HG03457 (cell line): Measurements from ENCODE around the gene C1orf94.

ENCODE experiments used
- ATAC-seq: cut with Tn5 transposase; IDR thresholded peaks from one replicate; pipeline ENCODE4 v1.9.1; 2021; ENCODE audit warnings: moderate number of reproducible peaks; ENCODE audit not compliant: unreplicated experiment

Gene C1orf94

DNA sequence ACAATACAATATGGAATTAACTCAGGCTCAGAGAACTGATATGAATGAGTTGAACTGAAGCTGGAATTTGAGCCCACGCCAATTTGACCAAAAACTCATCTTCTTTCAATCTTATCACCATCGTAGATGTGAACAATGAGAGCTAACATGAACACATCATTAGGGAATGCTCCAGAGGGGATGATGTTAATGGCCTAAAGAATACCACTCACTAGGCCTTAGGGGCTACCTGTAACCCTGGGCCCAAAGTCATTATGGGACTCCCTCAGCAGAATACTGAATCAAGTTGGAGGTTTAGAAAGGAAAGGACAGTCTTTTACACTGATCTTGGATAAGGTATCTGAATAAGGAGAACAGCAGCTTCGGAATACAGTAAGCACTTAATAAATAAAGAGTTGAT lies 73.6 kb downstream of the C1orf94 start:
- ATAC-seq: no peak

DNA sequence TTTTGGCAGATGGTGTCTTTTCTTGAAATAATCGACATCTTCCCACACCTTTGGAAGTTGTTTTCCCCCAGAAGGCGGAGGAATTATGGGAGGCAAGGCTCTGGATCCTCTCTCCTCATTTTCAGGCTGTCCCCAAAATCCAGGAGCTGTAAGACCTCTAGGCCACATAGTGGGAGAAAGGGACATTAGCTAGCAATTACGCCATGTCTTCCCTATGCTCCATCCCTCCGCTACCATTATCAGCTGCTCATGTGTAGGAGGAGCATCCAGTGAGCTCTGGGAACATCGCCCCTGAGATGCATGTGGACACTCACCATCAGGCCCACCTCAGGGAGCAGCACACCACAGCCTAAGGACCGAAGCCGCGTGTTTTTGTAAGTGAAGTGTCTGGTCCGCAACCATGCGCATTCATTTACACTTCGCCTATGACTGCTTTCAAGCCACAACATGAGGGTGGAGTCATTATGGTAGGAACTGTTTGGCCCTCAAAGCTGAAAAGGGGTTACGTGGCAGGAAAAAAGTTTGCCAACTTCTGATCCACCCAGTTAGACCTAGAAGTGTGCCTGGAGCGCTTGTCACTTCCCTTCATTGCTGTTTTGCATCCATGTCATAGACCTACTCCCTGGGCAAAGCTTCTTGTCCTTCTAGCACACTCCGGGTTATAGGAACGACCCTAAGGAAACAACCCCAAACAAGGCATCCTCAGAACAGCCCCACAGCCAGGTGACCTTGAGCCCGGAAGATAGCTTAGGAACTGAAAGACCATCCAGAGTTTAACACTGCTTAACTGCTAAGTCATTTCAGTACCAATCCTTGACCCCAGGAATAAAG lies 85.5 kb downstream of the C1orf94 start:
- no peak for ATAC-seq

DNA sequence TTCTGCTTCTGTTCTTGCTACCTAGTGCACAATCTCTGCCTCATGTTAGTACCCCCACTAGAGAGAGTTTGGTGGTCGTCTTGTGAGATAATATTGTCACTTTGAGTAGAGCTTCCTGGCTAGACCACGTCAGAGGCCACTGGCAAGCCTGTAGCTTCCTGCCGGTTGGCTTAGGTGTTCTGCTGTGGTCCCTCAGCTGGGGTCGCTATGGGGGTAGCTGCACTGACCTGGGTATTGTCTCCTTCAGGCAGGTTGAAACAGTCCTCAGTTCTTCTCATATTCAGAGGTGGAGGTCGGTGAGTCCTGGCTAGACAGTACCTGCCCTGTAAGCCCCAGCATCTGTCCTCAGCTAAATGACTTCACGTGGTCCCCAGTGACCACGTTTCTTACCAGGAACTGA lies 86.2 kb downstream of the C1orf94 start:
- ATAC-seq: no peak

DNA sequence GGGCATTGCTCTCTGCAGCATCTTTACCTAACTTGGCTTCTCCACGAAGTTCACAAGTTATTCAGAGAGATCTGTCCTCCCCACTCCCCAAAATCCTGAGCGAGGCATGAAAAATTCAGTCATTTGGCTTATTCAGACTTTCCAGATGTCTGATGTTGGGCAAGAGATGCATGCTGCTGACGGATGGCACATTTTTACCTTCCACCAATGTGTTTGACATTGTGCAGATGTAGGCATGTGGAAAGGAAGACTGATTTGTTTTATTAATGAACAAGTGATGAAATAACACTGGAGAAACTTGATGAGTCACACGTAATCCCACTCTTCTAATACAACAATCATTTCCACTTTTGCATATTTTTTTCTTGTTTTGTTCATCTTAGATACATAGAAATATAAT lies 86.7 kb downstream of the C1orf94 start:
- no peak for ATAC-seq

DNA sequence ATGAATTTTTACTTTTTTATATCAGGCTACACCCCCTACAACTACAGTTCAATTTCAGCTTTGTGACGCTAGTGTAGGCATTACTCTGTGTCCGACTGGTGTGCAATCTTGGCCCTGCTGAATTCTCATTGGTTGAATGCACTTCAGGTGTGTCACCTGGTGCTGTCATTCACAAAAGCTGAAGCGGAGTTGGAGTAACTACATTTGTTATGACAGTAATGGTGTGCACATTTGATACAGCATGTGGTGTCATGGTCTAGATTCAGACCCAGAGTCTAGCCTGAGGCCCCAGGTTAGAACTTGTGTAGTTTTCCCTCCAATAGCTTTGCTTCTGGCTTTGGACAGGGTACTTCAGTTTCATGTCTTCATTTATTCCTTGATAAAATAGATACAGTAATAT lies 88.7 kb downstream of the C1orf94 start:
- ATAC-seq: no peak

DNA sequence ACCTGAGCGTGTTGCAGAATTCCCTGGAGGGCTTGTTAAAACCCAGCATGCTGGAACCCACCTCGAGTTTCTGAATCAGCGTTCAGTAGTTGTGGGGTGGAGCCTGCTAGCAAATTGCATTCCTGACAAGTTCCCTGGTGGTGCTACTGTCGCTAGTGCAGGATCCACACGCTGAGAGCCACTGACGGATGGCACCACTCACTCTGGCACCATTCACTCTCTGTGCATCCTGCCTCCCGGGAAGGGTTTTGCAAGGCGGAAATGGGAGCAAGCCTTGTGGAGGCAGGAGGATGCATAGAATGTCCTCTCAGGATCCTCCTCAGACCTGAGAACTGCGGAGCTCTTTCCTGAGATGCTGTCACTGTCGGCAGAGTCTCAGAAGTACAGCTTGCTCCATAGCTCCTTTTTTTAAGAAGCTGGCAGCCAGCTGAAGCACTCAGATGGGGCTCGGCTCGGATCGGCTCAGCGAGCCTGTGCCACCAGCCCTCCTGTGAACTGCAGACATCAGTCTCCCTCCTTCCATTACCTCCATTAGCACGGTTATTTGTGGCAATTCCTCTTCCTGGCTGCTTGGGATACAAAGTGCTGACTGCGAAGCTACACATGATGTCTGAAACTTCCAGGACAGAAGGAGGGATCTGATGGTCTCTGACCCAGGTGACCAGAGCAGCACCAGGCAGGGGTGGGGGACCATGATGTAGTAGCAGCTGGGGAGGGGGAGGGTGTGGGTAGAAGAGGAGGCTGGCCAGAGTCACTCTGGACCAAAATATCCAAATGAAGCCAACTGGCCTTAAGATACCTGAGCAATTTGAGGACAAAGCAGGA lies 89.6 kb downstream of the C1orf94 start:
- ATAC-seq: no peak

DNA sequence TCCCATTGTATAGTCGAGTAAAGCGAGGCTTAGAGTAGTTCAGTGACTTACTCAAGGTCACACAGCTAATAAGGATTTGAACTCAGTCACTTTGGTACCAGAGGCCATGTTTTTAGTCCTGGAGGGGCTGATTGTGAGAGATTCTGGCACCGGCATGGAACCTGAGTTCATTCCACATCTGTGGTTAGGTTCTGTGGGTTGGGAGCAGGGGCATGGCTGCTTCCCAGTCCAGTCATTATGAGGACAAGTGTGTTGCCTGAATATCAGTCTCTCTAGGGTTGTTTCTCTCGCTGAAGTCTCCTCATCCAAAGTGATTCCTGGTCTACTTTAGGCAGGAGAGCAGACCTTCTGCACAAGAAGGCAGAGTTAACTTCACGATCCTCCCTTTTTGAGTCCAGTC lies 90.6 kb downstream of the C1orf94 start:
- no peak for ATAC-seq

DNA sequence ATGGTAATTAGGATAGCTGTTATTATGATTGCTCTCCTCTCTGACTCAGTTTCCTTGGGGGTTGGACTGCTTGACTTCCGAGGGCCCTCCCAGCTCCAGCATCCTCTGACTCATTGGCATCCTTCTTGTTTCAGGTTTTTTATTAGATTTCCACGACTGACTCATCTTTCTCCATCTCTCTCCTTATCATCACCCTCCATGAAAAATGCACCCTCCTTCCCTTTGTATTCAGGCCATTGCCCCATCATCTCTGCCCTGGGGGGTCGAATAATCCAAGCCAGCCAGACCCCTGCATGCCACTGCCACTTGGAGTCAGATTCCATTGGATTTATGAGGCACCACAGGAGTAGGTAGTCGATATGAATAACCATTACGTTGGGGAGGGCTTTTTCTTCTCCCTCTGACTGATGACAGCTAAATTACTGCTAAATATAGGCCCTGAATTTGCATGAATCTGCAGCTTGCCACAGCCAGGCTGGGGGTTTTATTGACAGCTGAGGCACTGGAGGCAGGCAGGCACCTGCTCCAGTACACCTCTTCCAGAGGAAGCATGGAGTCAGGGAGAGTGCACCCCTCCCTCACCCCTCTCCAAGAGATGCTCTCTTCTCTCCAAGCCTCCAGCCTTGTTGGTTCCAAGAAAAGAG lies 91.7 kb downstream of the C1orf94 start:
- no peak for ATAC-seq
